RWPE1 (cell line): ENCODE results near the gene DMRTB1.

ENCODE experiments used
- CTCF ChIA-PET: fragments of 350-600 bp; sonication (Branson Sonifier 250); formaldehyde crosslinking; extraction: SDS; loops from one replicate; lab custom pipeline; 2021; lab: Yijun Ruan, JAX
- POLR2A ChIA-PET: fragments of 400-600 bp; formaldehyde crosslinking; extraction: SDS; loops from one replicate; lab custom pipeline; 2020; ENCODE audit warnings: antibody characterized with exemption; ENCODE audit not compliant: low non-redundant PET; lab: Yijun Ruan, JAX
- DNase-seq: peaks from one replicate; pipeline ENCODE4 v3.0.0; 2012; ENCODE audit warnings: low spot score
- H3K27ac ChIP-seq: fragments of 450-650 bp; 2 replicates; pipeline ENCODE4 v1.5.1; 2017
- TF ChIP-seq, protein P1 (sequence below): fragments of 450-650 bp; conservative IDR thresholded peaks from 2 replicates; pipeline ENCODE4 v1.5.1; 2017; ENCODE audit warnings: low read depth, mild to moderate bottlenecking

The DMRTB1 gene

DNA sequence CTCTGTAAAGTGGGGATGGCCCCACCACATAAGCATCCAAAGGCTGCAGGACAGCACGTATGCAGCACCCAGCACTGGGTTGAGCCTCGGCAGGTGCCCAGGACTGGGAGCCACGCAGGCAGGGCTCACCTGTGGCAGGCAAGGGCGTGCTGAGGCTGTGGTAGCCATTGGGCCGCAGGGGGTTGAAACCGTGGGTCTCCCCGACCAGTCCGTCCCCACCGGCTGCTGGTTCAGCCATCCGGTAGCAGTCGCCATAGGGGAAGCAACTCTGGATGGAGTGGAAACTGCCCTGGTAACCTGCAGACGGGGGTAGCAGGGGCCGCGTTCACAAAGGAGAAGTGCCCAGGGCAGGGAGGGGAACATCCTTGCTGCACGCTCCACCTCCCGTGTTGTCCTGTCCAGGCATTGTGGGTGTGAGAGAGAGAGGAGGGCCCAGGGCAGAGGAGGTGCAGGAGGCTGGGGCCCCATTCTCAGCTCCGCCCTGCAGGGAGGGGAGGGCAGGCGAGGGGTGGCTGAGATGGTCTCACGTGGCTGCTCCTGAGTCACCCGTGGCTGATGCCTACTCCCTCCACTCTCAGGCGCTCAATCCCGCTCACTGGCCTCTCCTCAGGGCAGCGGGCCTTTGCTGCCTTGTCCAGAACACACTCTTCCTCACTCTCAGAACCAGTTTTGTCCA, 49.9 kb downstream of the DMRTB1 start:
- ChIA-PET POLR2A (no interaction called here), CTCF (no interaction called here)
- H3K27ac ChIP-seq: no peak overlapping the region
- DNase-seq: no peak
- TF ChIP-seq, protein P1, sequence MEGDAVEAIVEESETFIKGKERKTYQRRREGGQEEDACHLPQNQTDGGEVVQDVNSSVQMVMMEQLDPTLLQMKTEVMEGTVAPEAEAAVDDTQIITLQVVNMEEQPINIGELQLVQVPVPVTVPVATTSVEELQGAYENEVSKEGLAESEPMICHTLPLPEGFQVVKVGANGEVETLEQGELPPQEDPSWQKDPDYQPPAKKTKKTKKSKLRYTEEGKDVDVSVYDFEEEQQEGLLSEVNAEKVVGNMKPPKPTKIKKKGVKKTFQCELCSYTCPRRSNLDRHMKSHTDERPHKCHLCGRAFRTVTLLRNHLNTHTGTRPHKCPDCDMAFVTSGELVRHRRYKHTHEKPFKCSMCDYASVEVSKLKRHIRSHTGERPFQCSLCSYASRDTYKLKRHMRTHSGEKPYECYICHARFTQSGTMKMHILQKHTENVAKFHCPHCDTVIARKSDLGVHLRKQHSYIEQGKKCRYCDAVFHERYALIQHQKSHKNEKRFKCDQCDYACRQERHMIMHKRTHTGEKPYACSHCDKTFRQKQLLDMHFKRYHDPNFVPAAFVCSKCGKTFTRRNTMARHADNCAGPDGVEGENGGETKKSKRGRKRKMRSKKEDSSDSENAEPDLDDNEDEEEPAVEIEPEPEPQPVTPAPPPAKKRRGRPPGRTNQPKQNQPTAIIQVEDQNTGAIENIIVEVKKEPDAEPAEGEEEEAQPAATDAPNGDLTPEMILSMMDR: no peak

DNA sequence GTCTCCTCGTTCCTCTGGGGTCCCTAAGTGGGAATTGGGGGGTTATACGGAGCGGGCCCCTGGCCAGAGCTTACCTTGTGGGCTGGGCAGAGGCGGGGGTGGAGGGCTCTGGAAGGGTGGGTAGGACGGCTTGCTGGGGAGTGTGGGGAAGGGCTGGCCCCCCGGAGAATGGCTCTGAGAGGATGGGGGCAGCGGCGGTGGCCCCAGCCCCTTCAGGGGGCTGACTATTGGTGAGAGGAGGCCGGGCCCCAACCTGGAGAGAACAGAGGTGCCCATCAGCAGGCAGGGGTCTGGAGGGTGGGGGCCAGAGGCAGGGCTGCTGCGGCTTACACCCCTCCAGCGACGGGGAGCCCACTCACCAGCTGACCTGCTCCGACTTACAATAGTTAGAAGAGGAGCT, 50.6 kb downstream of the DMRTB1 start:
- TF ChIP-seq, protein P1: no peak
- ChIA-PET CTCF (interaction anchor here (1.0 kb wide), 1 partner anchor 9 kb away, joined by 3 read pairs; no protein-coding TSS in a partner anchor), POLR2A (no interaction called here)
- DNase-seq: no peak
- no peak overlapping the region for H3K27ac ChIP-seq

DNA sequence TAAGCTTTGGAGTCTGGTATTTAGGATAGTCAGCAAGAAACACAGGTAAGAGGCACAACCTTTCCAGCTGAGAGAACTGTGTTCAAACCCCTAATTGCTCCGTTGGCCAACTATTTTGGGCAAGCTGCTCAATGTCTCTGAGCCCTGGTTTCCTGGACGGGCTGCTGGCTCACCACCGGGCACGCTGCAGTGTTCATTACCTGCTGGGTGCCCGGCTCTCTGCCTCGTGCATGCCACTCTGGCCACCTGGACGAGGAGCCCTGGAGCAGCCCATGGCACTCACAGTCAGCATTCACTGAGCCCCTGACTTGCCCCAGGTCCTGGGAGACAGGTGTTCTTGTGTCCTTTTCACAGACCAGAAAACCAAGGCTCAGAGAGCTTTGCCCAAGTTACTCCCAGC, 51.0 kb downstream of the DMRTB1 start:
- ChIA-PET POLR2A (no interaction called here), CTCF (interaction anchor here (1.0 kb wide), 1 partner anchor 9 kb away, joined by 3 read pairs; no protein-coding TSS in a partner anchor)
- DNase-seq: no peak
- TF ChIP-seq, protein P1: no peak
- H3K27ac ChIP-seq: no peak overlapping the region

DNA sequence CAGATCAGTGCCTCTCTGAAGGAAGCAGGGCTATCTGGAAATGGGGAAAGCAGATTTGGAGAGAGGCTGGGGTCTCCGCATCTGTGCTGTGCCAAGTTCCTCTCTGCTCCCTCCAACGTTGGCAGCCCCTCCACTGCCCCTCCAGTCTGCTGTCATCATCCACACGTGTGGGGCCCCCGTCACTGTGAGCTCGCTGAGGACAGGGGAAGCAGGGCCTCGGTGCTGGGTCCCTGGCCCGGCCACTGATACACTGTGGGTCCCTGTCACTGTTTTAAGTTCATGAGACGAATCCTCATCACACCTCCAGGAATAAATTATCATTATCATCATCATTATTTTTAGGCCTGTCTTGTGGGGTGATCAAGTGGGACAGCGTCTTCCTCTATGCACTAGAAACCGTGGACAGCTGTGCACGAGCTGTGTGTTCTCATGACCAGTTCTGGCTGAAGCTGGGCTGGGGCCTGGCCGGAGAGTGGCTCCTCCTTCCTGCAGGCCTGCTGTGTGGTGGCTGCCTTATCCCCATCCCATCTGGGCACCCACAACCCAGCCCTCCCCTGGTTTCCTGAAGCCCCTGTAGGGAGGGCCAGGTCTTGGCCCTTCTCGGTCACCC, 52.2 kb downstream of the DMRTB1 start:
- POLR2A ChIA-PET: no interaction called here
- H3K27ac ChIP-seq: no peak overlapping the region
- CTCF ChIA-PET: interaction anchor here (1.0 kb wide), 1 partner anchor 25 kb away, joined by 3 read pairs; no protein-coding TSS in a partner anchor

DNA sequence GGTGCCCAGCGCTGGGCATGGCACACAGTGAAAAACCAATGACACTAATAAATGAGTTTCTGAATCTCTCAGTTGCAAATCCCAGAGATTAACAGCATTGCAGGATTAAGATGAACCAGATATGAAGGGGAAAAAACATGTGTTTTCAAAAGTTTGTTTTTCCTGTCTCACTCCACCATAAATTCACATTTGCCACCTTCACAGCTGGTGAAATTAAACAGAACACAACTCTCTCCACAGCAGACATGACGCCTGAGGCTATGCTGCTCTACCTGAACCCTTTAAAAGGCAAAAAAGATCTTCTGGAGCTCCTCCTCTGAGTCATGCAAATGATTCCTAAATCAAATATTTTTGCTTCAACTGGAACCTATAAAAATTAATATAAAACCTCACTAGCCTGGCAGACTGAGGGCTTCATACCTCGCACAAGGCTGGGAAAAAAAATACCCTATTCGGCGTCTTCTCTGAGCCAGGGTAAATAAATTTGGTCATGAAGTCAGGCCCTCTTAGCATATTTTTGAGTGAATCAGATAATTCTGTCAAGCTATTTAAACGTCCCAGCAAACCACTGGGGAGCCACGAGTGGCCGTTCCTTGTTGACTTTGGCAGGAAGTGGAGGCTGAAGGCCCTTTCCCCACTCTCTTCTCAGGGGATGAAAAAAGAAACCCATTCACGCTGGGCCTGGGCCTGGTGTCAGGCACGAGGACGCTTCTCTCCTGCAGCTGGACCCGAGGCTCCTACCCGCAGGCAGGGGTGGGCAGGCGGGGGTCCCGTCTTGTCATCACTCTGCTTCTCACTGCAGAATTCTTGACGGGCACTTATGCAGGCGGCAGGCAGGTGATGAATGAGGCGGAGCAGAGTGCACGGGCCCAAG, 53.0 kb downstream of the DMRTB1 start:
- POLR2A ChIA-PET: no interaction called here
- DNase-seq: no peak
- CTCF ChIA-PET: no interaction called here
- TF ChIP-seq, protein P1: no peak
- H3K27ac ChIP-seq: no peak overlapping the region

More for the DNA sequence above, 52.2 kb downstream of the DMRTB1 start:
- no peak for DNase-seq
- TF ChIP-seq, protein P1: no peak
